ENCODE measurements around the gene TCF3.

The TCF3 gene

DNA sequence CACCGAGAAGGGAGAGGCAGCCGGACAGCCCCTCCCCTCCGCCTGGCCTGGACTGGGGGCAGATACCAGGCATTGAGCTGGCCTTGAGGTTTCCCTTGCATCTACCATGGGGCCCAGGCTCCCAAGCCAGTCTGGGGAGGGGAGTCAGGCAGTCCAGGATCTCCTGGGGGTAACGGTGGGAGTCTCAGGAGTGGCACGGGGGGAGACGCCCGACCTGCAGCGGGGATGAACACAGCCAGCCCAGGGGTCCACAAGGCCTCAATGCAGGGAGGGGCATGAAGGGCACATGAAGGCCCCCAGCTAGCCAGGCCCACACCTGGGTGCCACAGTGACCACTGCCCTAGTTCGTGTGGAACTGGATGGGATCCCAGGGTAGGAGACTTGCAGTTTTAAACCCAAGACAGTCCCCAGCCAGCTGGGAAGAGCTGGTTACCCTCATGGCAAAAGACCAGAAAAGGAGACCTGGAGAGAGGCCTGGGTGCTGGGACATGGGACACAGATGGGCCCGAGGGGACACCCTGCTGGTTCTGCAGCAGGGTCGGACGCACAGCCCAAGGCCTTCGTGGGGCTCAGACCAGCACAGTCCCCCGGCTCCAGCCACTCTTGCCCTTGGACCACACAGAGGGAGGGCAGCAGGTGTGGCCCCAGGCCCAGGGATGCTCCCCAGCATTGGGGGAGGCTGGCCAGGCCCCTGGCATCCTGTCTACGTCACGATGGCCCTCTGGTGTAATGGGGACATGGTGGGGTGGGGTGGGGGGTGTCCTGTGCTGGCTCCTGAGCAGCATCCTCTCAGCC, 42.5 kb downstream of the TCF3 start:
- no peak for DNase-seq (ENCODE audit: low spot score)

DNA sequence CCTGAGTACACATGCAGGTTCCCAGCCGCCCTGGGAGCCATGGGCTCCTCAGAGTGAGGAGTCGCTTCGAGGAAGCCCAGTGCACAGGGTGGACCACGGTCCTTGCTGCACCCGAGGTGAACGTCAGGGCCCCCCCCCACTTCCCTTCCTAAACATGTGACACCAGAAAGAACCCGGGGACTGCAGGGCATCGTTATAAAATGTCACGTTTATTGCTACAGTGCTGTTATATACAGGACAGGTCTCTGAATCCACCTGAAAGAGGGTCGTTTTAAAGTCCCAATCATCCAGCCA, 43.4 kb downstream of the TCF3 start:
- DNase-seq (ENCODE audit: low spot score): no peak

DNA sequence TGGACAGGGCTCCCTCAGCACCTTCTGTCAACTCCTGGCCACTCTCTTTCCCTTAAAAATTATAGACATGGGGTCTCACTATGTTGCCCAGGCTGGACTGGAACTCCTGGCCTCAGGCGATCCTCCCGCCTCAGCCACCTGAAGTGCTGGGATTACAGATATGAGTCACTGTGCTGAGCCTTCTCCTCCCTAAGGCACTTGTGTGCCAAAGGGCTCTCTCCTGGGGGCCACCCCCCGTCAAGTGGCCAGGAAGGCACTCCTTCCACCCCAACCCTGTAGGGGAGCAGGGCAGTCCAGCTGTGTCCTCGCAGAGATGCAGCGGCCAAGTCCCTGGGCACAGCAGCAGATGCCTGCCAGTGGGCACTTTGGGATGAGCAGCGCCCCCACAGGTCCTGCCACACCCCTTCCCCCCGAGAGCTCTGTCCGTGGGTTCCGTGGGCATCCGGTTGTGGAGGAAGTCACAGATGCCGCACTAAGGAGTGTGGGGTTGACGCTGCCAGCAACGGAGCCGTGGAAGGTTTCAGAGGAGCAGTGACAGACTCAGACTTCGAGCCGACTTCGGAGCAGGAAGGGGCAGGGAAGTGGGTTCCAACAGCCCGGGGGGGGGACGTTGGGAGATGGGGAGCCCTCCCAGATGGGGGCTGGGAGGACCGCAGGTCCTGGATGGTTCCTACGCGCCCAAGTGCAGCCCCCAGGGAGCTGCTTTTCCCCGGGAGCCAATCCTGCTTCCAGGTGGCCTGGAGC, 43.9 kb downstream of the TCF3 start:
- no peak for DNase-seq (ENCODE audit: low spot score)

DNA sequence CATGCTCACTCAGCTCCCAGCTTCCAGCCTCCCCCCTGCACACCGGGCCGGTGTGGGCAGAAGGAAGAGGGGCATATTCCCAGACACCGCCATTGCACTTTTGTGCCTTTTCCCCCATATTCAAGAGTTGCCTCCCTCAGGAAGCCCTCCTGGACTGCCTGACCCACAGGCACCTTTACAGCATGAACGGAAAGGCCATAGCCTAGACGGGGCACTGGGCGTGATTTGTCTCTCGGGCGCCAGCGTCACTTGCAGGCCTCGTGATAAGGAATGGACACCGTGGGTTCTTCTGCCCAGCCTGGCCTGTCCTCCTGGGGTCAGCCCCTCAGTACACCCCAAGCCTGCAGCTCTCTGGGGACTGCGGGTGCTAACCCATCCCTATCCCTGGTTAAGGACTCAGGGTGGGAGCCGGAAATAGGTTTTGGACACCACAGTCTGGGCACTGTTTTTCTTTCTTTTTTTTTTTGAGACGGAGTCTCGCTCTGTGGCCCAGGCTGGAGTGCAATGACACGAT, 46.2 kb downstream of the TCF3 start:
- no peak for DNase-seq (ENCODE audit: low spot score)

DNA sequence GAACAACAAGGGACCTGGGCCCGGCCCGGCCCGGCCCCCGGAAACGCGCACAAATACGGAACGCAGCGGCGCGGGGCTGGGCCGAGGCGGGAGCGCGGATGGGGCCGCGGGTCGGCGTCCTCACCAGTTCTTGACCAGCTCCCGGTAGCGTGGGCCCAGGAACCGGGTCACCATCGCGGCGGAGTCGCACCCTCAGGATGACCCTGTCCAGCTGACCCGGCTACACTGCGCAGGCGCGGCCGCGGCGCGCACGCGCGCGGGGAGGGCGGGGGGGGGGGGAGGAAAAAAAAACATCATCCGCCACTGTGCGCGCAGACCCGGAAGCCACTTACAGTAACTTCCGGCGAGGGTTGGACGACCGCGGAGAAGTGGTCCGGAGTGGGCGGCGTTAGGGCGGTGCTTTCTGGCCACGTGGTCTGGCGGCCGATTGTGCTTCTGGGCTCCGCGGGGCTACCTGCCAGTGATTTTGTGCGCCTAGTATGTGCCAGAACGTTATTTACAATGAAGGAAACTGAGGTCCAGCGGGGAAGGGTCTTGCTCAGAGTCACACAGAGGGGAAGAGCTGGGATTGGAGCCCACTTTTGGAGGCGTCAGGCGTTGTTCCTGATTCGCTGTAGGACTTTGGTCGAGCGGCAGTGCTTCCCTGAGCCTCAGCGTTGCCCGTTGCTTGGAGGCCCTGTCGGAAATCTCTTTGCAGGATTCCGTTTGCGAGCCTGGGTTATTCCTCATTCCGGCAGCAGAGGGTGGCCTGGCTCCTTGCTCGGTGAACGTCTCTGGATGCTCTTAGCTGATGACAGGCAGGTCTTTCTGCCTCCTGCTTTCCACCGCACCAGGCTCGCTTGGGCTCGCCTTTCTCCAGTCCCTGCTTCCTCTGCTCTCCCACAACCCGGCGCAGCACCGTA, 46.9 kb downstream of the TCF3 start, which contains the start of gene UQCR11:
Gene UQCR11, minus strand, starts transcription at position 227 of the 902 bp plus-strand sequence. Its CDS starts 53 bp downstream, at position 174.
- peak; percentile 95 for DNase-seq (ENCODE audit: low spot score)

DNA sequence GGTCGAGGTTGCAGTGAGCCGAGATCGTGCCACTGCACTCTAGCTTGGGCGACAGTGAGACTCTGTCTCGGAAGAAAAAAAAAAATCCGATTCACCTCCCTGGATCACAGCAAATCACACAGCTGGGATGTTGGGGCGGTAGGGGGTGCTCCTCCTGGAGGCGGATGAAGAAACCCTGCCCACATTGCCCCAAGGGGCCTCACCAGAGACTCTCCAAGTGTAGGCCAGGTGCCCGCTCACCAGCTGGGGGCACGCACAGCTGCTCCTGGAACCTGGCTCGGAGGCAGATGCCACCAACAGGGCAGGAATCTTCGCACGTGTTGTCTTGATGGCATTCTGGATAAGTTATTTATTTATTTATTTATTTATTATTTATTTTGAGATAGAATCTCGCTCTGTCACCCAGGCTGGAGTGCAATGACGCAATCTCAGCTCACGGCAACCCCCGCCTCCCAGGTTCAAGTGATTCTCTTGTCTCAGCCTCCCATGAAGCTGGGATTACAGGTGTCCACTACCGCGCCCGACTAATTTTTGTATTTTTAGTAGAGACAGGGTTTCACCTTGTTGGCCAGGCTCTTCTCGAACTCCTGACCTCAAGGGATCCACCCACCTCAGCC, 50.2 kb downstream of the TCF3 start:
- DNase-seq (ENCODE audit: low spot score): no peak

DNA sequence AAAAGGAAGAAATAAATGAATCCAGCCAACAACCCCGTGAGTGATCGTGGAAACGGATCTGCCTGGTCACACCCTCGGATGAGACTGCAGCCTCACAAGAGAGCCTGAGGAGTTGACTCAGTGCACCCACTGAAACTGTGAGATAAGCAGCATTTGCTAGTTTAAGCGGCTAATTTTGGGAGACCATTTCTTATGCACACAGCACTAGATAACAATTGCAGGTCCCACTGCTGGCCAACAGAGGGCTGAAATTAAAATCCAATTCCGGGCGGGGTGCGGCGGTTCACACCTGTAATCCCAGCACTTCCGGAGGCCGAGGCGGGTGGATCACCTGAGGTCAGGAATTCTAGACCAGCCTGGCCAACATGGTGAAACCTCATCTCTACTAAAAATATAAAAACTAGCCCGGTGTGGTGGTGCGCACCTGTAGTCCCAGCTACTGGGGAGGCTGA, 50.8 kb downstream of the TCF3 start:
- no peak for DNase-seq (ENCODE audit: low spot score)

DNA sequence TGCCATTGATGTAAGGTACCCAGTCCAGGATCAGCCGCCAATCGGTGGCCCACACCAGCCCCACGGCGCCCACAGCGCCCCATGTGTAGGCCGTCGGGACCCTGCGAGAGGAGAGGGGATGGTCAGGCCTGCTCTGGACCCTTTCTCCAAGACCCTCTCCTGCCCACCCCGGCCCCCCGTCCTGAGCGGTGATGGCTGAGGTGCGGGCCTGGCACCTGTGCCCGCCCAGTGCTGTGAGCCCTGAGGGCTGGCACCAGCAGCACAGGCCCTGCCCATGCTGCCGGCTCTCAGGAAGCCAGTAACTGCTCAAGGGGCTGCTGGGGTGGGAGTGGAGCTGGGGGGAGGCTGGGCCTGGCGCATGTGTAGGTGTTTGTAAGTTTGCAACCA, 53.0 kb downstream of the TCF3 start:
- DNase-seq (ENCODE audit: low spot score): no peak

DNA sequence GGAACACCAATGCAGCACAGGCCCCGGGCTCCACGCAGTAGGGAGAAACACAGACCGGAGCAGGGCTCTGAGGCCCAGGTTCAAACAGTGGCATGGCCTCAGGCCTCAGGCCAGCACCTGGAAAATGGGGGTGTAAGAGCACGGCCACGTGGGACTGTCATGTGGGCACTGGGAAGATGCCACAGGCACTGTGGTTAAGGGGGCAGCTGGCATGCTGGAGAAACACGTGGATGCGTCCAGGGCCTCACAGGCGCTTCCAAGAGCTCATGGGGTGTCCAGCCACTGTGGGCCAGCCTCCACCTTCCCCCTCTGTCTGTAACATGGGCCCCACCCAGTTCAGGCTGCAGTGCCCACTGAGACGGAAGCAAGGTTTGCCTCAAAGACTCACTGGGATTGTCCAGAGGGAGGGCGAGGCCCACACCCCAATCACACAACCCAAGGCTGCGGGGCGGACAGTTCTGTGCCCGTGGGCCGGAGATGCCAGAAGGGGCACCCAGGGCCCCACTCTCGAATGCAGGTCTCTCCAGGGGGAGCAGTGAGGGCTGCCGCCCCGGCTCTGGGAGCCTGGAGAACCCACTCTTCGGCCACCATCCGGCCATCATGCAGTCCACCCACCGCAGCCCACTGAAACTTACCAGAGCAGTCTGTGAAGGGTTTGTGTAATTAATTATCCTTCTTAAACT, 53.5 kb downstream of the TCF3 start:
- DNase-seq (ENCODE audit: low spot score): no peak

DNA sequence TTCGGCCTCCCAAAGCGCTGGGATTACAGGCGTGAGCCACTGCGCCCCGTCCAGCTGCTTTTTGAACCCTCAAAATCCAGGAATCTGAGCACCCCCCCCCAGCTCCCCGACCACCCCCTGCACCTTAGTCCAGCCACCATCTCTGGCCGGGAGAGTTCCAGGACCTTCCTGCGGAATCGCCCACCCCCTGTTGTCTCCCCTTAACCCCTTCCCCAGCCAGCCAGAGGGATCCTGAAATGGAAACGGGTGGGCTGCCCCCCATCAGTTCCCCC, 59.0 kb downstream of the TCF3 start:
- DNase-seq (ENCODE audit: low spot score): no peak

DNA sequence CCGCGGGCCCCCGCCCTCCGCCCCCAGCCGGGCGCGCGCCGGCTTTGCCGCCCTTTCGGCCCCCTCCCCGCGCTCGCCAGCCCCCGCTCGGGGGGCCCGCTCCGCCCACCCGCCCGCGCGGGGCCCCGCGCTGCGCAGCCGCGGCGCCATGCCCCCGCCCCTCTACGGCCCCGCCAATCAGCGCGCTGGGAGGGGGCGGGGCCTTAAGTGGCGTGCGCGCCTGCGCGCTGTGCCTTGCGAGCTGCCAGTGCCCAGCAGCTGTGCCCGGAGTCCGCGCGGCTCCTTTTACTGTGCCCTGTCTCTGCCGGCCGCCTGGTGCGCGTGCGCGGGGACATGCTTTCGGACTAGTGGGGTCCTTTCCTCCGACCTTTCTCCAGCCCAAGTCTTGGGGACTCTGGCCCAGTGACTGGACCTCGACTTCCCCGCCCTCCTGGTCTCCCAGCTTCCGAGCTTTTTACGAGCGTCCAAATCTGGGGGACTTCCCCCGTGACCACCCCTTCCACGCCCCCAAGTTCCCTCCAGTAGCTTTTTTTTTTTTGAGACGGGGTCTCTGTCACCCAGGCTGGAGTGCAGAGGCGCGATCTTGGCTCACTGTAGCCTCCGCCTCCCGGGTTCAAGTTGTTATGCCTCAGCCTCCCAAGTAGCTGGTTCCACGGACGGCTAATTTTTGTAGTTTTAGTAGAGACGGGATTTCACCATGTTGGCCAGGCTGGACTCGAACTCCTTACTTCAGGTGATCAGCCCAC, 59.5 kb downstream of the TCF3 start, which contains the start of gene MBD3:
Gene MBD3, minus strand, starts transcription at position 111 of the 746 bp plus-strand sequence. CDS start 234 bp downstream, outside the sequence.
- peak; percentile 93 for DNase-seq (ENCODE audit: low spot score)

DNA sequence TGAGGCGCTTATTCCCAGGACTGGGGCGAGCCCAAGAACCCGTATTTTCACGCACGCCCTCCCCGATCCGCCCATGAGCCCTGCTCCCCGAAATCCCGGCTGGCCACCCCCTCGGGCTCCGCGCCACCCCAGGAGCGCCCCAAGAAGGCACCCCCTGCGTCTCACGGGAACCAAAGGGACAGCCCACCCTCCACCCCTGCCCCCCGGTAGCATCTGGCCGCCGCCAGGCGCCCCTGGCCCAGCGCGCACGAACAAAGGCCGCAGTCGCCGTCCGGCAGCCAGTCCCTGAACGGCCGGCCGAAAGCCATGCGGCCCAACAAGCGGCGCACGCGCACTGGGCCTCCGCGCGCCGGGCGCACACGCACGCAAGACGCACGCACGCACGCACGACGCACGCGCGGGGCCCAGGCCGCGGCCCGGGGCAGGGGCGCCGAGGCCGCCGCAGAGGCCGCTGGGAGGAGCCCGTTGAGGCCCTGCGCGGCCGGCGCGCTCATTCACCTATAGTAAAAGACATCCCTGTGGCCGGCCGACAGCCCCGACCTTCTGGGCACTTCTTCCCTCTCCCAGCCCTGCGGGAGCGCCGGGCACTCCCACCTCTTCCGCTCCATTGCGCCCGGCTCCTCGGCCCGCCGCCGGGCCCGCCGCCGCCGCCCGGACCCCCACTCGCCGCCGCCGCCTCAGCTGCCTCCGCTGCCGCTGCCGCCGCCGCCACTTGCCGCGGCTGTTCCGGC, 60.2 kb downstream of the TCF3 start:
- DNase-seq (ENCODE audit: low spot score): peak; percentile 71

DNA sequence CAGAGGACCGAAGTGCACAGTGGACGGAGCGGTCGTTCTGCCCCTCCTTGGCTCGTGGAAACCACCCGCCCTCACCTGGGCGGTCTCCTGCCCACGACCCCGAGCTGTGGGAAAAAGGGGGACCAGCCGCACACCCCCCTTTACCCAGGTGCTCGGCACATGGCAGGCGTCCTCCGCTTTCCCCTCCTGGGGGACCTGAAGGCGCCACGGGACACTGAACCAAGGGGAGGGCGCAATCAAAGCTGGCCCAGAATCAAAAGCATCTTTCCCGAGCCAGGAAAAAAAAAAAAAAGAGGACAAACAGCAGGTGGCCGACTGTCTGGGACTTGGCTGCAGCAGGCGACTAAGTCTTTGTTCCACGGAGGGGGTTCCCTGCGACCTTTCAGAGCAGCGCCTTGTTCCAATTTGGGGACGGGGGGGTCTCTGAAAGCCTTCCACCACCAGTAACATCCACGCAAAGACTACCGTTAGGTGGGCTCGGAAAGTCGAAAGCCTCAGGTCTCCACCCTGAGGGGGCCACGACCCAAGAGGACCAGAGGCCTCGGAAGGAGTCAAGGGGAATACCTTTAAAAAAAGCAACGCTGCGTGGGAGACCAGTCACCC, 60.9 kb downstream of the TCF3 start:
- DNase-seq (ENCODE audit: low spot score): no peak

DNA sequence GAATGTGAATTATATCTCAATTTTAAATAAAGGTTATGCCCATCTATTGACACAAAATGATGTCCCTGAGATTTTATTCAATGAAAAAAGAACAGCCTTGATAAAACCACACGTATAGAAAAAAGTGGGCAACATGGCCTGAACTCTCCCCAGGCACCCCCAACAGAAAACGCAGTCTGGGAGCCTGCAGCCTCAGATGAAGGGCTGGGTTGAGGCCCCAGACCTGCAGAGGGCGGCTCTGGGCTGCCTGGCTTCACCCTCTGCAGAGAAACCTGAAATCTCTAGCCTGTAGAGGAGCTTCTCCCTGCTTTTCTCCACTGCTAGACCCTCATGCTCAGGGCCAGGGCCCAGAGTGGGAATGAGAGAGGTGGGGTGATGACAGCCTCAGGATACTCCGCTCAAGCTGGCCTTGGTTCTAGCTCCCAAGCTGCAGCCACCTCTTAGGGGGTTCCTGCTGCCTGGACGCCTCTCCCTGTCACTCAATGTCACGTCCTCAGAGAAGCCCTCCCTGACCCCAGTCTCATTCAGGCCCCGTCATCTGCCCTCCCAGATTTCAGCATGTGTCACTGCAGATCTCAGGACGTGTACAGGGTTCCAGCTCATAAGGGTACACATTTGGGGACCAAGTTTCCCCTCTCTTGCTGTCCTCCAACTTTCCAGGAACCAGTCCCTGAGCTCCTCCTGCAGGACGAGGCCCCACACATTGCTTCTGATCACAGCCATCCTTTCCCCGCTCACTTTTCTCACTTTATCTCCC, 61.6 kb downstream of the TCF3 start:
- DNase-seq (ENCODE audit: low spot score): no peak

DNA sequence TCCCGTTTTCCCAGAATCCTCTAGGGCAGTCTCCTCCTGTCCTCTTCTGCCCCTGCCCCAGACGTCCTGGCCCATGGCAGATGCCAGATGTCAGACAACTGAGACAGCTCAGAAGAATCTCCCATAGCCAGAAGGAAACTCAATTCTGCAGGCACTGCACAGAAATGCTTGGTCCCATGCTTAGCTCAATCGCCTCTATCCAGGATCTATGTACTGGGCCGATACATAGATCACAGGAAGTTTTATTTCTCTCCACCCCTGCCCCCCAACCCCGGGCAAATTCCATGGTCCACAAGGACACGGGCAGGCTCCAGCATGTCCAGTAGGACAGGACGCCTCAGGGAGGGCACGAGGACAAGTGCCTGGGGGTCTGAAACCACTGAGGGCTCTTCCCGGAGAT, 64.5 kb downstream of the TCF3 start:
- no peak for DNase-seq (ENCODE audit: low spot score)

DNA sequence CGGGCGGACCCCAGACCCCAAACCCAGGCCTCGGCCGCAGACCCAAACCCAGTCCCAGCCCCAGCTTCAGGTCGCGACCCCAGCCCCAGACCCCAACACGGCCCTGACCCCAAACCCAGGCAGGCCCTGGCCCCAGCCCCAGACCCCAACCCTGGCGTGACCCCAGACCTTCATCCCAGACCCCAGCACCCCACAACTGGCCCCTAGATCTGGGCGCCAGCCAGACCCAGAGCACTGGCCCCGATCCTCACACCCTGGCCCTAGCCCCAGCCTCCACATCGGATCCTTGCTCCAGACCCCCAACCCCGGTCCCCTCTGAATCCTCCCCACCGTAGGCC, 67.2 kb downstream of the TCF3 start:
- no peak for DNase-seq (ENCODE audit: low spot score)

DNA sequence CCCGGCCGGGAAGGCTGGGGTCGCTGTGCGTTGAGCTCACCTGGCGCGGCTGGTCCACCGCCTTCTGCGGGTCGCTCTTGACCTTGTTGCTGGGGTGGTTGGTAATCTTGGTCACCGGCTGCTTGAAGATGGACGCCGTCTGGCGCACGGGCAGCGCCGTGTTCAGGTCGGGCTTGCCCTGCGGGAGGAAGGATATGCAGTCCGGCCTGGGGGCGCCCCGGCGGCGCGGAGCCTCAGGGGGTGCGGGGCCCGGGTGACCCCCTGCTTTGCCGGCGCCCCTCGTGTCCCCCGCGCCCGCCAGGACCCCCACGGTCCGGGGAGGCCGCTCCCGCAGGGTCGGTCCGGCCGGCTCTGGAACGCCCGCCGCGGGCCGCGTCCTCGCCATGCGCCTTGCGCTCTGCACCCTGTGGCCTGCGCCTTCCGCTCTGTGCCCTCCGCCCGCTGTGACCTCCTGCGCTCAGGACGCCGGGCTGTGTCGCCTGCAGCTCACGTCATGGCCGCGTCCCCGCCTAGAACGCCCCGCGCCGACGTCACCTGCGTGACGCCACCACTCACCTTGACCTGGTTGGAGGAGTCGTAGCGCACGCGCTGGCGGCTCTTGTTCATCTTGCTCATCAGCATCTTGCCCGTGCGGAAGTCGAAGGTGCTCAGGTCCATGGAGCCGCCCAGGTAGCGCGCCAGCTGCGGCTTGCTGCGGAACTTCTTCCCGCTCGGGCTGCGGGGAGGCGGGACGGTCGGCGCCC, 67.7 kb downstream of the TCF3 start:
- DNase-seq (ENCODE audit: low spot score): no peak

DNA sequence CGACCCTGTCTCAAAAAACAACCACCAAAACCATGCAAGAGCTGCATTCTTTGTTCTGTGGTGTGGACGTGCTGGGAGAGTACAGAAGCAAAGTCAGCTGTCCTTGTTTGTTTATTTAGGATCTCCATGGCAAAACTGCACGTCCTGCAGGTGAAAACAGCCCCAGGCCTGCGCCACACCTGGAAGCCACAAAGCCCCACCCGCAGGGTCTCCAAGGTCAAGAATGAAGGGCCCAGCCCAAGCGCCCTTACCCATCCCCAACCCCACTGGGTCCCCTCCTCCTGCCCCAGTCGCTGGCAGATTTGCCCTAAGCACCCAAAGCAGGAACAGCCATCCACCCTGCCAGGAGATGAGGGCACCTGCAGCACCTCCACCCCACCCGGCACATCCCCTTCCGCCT, 70.2 kb downstream of the TCF3 start:
- no peak for DNase-seq (ENCODE audit: low spot score)
